IPS-15b (cell line): ENCODE measurements around the gene YKT6.

Source experiments
- H3K27me3 ChIP-seq: one replicate; pipeline ENCODE4 v1.6.1; 2013; ENCODE audit warnings: low read length; ENCODE audit not compliant: control insufficient read depth, insufficient read depth
- H3K36me3 ChIP-seq: one replicate; pipeline ENCODE4 v1.6.1; 2013; ENCODE audit warnings: low read length; ENCODE audit not compliant: control insufficient read depth, insufficient read depth
- H3K4me1 ChIP-seq: one replicate; pipeline ENCODE4 v1.6.1; 2013; ENCODE audit warnings: mild to moderate bottlenecking, low read length; ENCODE audit not compliant: control insufficient read depth, insufficient read depth
- H3K4me3 ChIP-seq: one replicate; pipeline ENCODE4 v1.5.1; 2013; ENCODE audit warnings: low read depth, low read length
- H3K9ac ChIP-seq: one replicate; pipeline ENCODE4 v1.6.1; 2013; ENCODE audit warnings: low read depth, mild to moderate bottlenecking, low read length
- H3K9me3 ChIP-seq: one replicate; pipeline ENCODE4 v1.6.1; 2013; ENCODE audit warnings: mild to moderate bottlenecking, low read length; ENCODE audit not compliant: control insufficient read depth, insufficient read depth

Gene YKT6

GRCh38 chr7:44223362-44224079 lies 22.7 kb downstream of the YKT6 start:
- Histone ChIP-seq H3K27me3 (no peaks in the 10 kb centered on the region), H3K4me3 (no peak overlapping the region), H3K9me3 (no peaks in the 10 kb centered on the region), H3K9ac (no peak overlapping the region), H3K36me3 (no peaks in the 10 kb centered on the region), H3K4me1 (peaks cover 3% of the 10 kb centered on the region)

GRCh38 chr7:44224080-44224973 lies 23.5 kb downstream of the YKT6 start:
- Histone ChIP-seq H3K9ac (no peak overlapping the region), H3K36me3 (no peaks in the 10 kb centered on the region), H3K9me3 (no peaks in the 10 kb centered on the region), H3K27me3 (no peaks in the 10 kb centered on the region), H3K4me1 (peaks cover 2% of the 10 kb centered on the region), H3K4me3 (no peak overlapping the region)

GRCh38 chr7:44224974-44225565 lies 24.3 kb downstream of the YKT6 start:
- no peak overlapping the region for H3K4me3 ChIP-seq
- no peaks in the 10 kb centered on the region for H3K9me3 ChIP-seq
- H3K9ac ChIP-seq, result no peak overlapping the region
- no peaks in the 10 kb centered on the region for H3K27me3 ChIP-seq
- peaks cover 2% of the 10 kb centered on the region for H3K4me1 ChIP-seq
- H3K36me3 ChIP-seq, result no peaks in the 10 kb centered on the region

- H3K4me1 ChIP-seq, result peaks cover 2% of the 10 kb centered on the region
- H3K27me3 ChIP-seq, result no peaks in the 10 kb centered on the region
- no peaks in the 10 kb centered on the region for H3K9me3 ChIP-seq
- no peak overlapping the region for H3K4me3 ChIP-seq
- no peak overlapping the region for H3K9ac ChIP-seq
- H3K36me3 ChIP-seq, result no peaks in the 10 kb centered on the region
Observed at GRCh38 chr7:44225566-44226395, 25.0 kb downstream of the YKT6 start.

- Histone ChIP-seq H3K9me3 (no peaks in the 10 kb centered on the region), H3K9ac (no peak overlapping the region), H3K4me1 (peaks cover 2% of the 10 kb centered on the region), H3K4me3 (no peak overlapping the region), H3K27me3 (no peaks in the 10 kb centered on the region), H3K36me3 (no peaks in the 10 kb centered on the region)
Observed at GRCh38 chr7:44226396-44226753, 25.6 kb downstream of the YKT6 start.

GRCh38 chr7:44227911-44228310 lies 27.1 kb downstream of the YKT6 start:
- H3K36me3 ChIP-seq, result no peaks in the 10 kb centered on the region
- H3K27me3 ChIP-seq, result no peaks in the 10 kb centered on the region
- H3K9me3 ChIP-seq, result no peaks in the 10 kb centered on the region
- H3K4me3 ChIP-seq, result no peak overlapping the region
- H3K4me1 ChIP-seq, result peaks cover 2% of the 10 kb centered on the region
- H3K9ac ChIP-seq, result no peak overlapping the region

- no peaks in the 10 kb centered on the region for H3K27me3 ChIP-seq
- no peak overlapping the region for H3K4me3 ChIP-seq
- no peaks in the 10 kb centered on the region for H3K36me3 ChIP-seq
- H3K4me1 ChIP-seq, result peaks cover 2% of the 10 kb centered on the region
- H3K9me3 ChIP-seq, result no peaks in the 10 kb centered on the region
- H3K9ac ChIP-seq, result no peak overlapping the region
Observed at GRCh38 chr7:44228571-44229350, 28.0 kb downstream of the YKT6 start.

- Histone ChIP-seq H3K4me1 (no peaks in the 10 kb centered on the region), H3K36me3 (no peaks in the 10 kb centered on the region), H3K4me3 (no peak overlapping the region), H3K9ac (no peak overlapping the region), H3K27me3 (no peaks in the 10 kb centered on the region), H3K9me3 (no peaks in the 10 kb centered on the region)
Observed at GRCh38 chr7:44229546-44230105, 28.8 kb downstream of the YKT6 start.

GRCh38 chr7:44230286-44230685 lies 29.5 kb downstream of the YKT6 start:
- H3K4me1 ChIP-seq, result no peaks in the 10 kb centered on the region
- H3K27me3 ChIP-seq, result no peaks in the 10 kb centered on the region
- no peaks in the 10 kb centered on the region for H3K36me3 ChIP-seq
- no peaks in the 10 kb centered on the region for H3K9me3 ChIP-seq
- no peak overlapping the region for H3K9ac ChIP-seq
- no peak overlapping the region for H3K4me3 ChIP-seq

- H3K9ac ChIP-seq, result no peak overlapping the region
- H3K36me3 ChIP-seq, result no peaks in the 10 kb centered on the region
- no peaks in the 10 kb centered on the region for H3K4me1 ChIP-seq
- H3K4me3 ChIP-seq, result no peak overlapping the region
- no peaks in the 10 kb centered on the region for H3K9me3 ChIP-seq
- H3K27me3 ChIP-seq, result no peaks in the 10 kb centered on the region
Observed at GRCh38 chr7:44231088-44231487, 30.3 kb downstream of the YKT6 start.
